ENCODE measurements around the gene CNIH3. TPM values are rescaled to one million over a fixed set of nuclear protein-coding genes. Genes with fewer than 3 reads are reported as not detected.
"Not testable (repeated sequence)": the region's sequence is repeated elsewhere in the genome, so short reads cannot be mapped to it uniquely, and the experiment has no call there.

CNIH3 gene
- total RNA-seq, 1 donor from 2014 or later: 2.5 TPM

- no peak for DNase-seq (ENCODE audit: low read depth)
Measured at GRCh38 chr1:224643653-224644052, 27.5 kb downstream of the CNIH3 start.

GRCh38 chr1:224644553-224645154 is 28.5 kb downstream of the CNIH3 start:
- DNase-seq (ENCODE audit: low read depth): peak; percentile 45

- DNase-seq (ENCODE audit: low read depth): no peak
Measured at GRCh38 chr1:224647449-224647848, 31.3 kb downstream of the CNIH3 start.

DNA sequence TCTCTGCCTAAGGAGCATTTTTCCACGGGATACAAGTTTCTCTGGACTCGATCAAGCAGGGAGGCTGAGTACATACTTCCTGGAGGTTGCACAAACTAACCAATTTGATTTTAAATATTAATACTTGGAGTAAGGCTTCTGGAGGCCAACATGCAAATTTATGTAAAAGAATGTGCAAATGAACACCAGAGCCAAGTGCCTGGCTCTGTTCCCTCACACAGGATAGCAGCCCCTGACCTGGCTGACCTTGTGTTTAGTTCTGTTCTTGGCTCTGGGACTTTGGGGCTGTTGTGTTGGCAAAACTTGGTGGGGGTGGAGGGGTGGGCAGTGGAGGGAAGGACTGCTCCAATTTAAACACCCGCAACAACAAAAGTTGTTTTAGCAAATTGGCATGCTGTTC is 34.2 kb downstream of the CNIH3 start:
- no peak for DNase-seq (ENCODE audit: low read depth)

GRCh38 chr1:224651188-224651587 is 35.1 kb downstream of the CNIH3 start:
- DNase-seq (ENCODE audit: low read depth): no peak

DNA sequence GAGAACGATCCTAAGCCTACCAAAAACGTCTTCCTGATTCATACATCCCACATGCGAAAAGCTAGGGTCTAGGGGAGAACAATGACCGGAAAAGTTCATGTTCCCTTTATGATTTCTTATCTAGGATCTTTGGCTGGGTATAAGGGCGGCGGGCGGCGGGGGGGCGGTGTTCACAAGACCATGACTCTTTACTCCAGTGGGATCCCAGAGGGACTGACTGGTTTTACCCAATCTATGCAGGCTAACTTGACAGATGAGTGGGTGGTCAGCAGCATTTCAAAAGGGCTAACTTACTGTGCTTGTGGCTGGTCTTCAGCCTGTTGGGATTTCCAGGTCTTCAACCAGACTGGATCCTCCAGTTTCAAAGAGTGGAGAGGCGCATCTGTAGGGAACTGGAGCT is 40.3 kb downstream of the CNIH3 start:
- DNase-seq (ENCODE audit: low read depth): no peak

DNA sequence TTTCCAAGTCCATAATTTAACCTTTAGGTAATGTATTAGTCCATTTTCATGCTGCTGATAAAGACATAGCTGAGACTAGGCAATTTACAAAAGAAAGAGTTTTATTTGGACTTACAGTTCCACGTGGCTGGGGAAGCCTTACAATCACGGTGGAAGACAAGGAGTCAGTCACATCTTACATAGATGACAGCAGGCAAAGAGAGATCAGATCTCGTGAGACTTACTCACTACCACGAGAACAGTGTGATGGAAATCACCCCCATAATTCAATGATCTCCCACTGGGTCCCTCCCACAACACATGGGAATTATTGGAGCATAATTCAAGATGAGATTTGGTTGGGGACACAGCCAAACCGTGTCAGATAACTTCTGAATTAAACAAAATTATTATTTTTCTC is 44.0 kb downstream of the CNIH3 start:
- DNase-seq (ENCODE audit: low read depth): no peak

- no peak for DNase-seq (ENCODE audit: low read depth)
Measured at GRCh38 chr1:224662870-224663269, 46.8 kb downstream of the CNIH3 start.

- DNase-seq (ENCODE audit: low read depth): no peak
Measured at GRCh38 chr1:224665016-224665415, 48.9 kb downstream of the CNIH3 start.

DNA sequence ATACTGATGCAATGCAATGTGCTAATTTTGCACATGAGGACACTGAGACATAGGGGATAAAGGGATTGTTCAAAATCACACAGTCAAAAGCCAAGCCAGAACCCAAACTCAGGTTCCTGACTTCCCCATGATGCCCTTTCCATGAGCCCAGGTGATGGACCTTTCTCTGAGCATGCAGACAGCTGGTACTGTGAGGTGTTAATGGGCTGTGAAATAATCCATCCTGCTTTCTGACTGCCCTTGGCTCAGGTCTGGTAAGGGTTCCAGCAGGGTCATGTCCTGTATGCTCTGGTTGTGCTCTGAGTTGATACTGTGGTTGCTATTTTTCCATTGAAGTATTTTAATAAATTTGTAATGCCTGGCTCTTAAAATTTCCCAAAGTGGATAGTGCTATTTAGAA is 50.0 kb downstream of the CNIH3 start:
- DNase-seq (ENCODE audit: low read depth): no peak

DNA sequence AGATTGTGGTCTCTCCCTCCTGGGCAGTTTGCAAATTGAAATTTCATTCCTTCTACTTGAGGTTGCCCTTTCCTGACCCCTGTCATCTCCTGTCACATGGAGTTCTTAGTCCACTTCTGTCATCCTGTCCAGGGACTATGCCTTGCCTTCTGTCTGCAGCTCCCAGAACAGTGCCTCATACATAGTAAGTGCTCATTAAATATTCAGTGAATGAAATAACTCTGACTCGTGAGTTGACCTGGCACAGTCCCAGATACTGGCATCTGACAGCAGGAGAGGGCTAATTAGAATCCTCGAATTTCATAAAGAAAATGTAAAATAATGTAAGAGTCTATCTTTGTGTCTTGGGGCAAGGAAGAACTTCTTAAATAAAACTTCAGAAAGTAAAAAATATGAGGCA is 50.8 kb downstream of the CNIH3 start:
- DNase-seq (ENCODE audit: low read depth): no peak

GRCh38 chr1:224668984-224669383 is 52.9 kb downstream of the CNIH3 start:
- DNase-seq (ENCODE audit: low read depth): no peak

DNA sequence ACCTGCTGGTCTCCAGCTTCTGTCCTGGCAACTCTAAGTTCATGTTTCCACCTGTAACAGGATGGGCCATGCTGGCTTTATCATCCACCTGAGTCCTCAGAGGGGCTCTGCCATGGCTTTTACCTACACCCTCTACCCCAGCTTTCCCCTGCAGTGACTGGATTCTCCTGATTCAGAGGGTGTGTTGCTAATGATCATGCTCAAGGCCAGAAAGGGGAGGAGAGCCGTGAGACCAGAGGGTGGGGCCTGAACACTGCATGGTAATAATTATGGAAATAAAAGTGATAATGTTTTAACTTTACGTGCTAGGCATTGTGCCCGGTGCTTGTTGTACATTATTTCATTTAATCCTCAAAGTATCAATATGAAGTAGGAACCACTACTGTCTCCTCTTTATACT is 53.3 kb downstream of the CNIH3 start:
- DNase-seq (ENCODE audit: low read depth): no peak

GRCh38 chr1:224670506-224670905 is 54.4 kb downstream of the CNIH3 start:
- no peak for DNase-seq (ENCODE audit: low read depth)

DNA sequence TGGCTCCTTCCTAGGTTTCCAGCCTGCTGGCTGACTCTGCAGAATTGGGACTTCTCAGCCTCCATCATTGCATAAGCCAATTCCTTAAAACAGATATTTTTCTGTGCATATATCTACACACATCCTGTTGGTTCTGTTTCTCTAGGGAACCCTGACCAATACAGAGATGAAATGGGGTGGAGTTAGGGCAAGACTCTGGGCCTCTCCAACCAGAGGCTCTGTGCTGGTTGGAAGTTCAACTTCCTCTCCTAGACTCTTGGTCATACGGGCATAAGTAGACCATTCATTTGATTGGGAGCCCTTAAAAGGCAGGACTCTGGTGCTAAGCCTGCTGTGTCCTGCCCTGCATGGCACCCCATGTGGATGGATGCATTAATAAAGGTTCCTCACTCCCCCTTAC is 55.0 kb downstream of the CNIH3 start:
- no peak for DNase-seq (ENCODE audit: low read depth)

DNA sequence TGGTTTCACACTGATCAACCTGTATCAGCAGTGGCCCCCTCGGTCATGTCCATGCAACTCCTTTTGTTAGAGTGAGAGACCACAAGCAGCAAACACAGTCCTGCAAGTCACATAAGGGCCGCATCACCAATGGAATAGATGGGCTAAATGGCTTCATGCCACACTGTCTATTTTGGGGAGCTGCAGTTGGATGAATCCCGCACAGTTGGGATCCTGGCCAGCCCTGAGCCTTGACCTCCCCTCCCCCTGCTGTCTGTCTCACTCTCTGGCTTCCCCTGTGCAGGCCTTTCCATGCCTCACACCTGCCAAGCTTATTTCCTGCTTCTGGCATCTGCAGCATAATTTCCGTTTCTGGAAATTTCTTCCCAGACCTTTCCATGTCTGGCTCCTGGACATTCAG is 57.0 kb downstream of the CNIH3 start:
- no peak for DNase-seq (ENCODE audit: low read depth)

GRCh38 chr1:224675590-224675989 is 59.5 kb downstream of the CNIH3 start:
- DNase-seq (ENCODE audit: low read depth): no peak

DNA sequence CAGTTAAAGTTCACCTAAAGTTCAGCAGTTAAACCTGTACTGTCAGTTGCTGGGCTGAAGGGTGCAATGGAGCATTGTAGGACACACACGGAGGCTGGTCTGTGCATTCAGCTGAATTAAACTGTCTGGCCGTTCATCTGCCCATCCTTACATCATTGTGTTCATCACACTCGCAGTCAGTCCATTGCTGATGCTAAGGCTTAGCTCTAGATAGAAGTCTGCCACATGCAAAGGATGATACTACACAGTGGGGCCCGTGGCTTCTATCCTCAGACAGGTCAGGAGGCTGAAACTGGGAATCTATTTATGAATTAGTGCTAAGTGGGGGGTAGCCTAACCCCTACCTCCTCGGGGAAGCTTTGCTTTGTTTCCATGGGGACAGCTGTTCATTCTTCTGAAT is 60.4 kb downstream of the CNIH3 start:
- DNase-seq (ENCODE audit: low read depth): no peak

DNA sequence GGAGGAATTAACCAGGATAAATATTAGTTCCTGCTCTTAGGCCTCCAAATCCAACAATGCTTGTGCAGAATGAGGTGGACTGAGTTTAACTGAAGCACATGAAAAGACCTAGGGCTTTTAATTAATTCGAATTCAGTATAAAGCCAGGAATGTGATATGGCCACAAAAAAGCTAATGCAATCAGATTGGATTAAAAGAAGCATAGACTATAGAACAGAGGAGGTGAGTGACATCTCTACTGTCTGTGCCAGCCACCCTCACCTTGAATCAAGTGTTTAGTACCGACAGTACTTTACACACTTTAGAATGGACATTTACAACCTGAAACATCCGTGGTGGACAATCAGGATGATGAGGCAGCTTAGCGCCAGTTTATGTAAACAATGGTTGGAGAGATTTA is 62.1 kb downstream of the CNIH3 start:
- DNase-seq (ENCODE audit: low read depth): no peak

- no peak for DNase-seq (ENCODE audit: low read depth)
Measured at GRCh38 chr1:224679606-224680005, 63.5 kb downstream of the CNIH3 start.

GRCh38 chr1:224681816-224682215 is 65.7 kb downstream of the CNIH3 start:
- no peak for DNase-seq (ENCODE audit: low read depth)

GRCh38 chr1:224683936-224684335 is 67.8 kb downstream of the CNIH3 start:
- DNase-seq (ENCODE audit: low read depth): no peak

- DNase-seq (ENCODE audit: low read depth): no peak
Measured at GRCh38 chr1:224684979-224685425, 68.9 kb downstream of the CNIH3 start.

GRCh38 chr1:224686140-224686539 is 70.0 kb downstream of the CNIH3 start:
- DNase-seq (ENCODE audit: low read depth): not testable (repeated sequence)
